GM23338 (cell line): Measurements from ENCODE around the gene SHLD2.
"Not testable (repeated sequence)": the region's sequence is repeated elsewhere in the genome, so short reads cannot be mapped to it uniquely, and the experiment has no call there.

Source experiments
- EZH2 ChIP-seq: fragments of 200-600 bp; sonication (generic); IDR thresholded peaks from one replicate; pipeline ENCODE4 v1.8.0; 2017; ENCODE audit warnings: antibody characterized with exemption, mild to moderate bottlenecking, low read depth; ENCODE audit not compliant: unreplicated experiment
- TF ChIP-seq, protein P1 (sequence below), 2 experiments: fragments of 200-600 bp in 1 of 2; sonication (generic) in 1 of 2; conservative IDR thresholded peaks; 2 replicates each; pipeline versions ENCODE4 v1.5.1 to v1.6.1; 2016 to 2017; ENCODE audit warnings: antibody characterized with exemption in 2 of 2, low read depth in 2 of 2, mild to moderate bottlenecking in 2 of 2, moderate library complexity in 1 of 2

DNA sequence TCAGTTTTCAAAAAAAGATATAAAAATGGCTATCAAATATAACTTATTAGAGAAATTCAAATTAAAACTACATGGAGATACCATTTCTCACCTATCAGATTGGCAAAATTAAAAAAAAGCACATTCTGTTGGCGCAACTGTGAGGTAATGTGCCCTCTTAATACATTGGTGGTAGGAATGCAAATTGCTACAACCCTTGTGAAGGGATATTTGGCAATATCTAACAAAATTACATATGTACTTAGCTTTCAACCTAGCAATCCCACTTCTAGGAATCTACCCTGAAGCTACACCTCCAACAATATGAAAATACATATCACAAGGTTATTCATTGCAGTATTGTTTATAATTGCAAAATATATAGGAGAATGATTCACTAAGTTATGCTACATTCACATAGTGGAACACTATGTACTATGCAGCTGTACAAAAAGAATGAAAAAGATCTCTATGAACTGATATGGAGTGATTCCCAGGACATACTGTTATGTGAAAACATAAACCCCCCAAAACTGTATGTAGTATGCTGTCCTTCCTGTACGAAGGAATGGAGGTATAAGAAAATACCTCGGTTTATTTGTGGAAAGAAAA lies 67.8 kb downstream of the SHLD2 start:
- not testable (repeated sequence) for TF ChIP-seq EZH2
- TF ChIP-seq, protein P1, sequence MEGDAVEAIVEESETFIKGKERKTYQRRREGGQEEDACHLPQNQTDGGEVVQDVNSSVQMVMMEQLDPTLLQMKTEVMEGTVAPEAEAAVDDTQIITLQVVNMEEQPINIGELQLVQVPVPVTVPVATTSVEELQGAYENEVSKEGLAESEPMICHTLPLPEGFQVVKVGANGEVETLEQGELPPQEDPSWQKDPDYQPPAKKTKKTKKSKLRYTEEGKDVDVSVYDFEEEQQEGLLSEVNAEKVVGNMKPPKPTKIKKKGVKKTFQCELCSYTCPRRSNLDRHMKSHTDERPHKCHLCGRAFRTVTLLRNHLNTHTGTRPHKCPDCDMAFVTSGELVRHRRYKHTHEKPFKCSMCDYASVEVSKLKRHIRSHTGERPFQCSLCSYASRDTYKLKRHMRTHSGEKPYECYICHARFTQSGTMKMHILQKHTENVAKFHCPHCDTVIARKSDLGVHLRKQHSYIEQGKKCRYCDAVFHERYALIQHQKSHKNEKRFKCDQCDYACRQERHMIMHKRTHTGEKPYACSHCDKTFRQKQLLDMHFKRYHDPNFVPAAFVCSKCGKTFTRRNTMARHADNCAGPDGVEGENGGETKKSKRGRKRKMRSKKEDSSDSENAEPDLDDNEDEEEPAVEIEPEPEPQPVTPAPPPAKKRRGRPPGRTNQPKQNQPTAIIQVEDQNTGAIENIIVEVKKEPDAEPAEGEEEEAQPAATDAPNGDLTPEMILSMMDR (conservative IDR thresholded peaks at IDR 0.05; ENCODE audit: low read depth in 2 of 2): not testable (repeated sequence)
